Lower leg skin (tissue), 3 donors: Measurements from ENCODE around the gene PDK4.

Experiments
- POLR2A ChIP-seq, 2 donors: fragments of 450-650 bp; IDR thresholded peaks; one replicate each; pipeline ENCODE4 v1.6.1; 2016 to 2017; ENCODE audit warnings: antibody characterized with exemption in 2 of 2, mild to moderate bottlenecking in 1 of 2, moderate library complexity in 1 of 2
- TF ChIP-seq, protein P1 (sequence below), 3 donors: fragments of 450-650 bp; IDR thresholded peaks; one replicate each; pipeline ENCODE4 v1.5.1; 2016; ENCODE audit warnings: antibody characterized with exemption in 3 of 3, mild to moderate bottlenecking in 3 of 3, moderate library complexity in 2 of 3

DNA sequence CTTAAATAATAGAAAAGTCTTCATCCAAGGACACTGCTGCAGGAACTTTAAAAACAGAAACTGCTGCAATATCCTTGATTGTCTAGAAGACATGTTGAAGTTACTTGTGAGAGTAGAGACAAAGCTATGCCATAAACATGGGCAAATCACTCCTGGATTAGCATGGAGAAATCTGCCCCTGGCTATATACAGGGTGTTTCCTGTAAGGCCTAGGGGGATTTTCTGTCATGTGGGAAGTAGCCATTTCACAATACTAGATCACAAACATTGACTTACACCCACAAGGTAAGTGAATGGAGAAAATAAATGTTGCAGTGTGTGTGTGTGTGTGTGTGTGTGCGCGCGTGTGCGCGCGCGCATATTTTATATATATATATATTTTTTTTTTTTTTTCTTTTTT is 35.2 kb upstream of the PDK4 start:
- TF ChIP-seq, protein P1, sequence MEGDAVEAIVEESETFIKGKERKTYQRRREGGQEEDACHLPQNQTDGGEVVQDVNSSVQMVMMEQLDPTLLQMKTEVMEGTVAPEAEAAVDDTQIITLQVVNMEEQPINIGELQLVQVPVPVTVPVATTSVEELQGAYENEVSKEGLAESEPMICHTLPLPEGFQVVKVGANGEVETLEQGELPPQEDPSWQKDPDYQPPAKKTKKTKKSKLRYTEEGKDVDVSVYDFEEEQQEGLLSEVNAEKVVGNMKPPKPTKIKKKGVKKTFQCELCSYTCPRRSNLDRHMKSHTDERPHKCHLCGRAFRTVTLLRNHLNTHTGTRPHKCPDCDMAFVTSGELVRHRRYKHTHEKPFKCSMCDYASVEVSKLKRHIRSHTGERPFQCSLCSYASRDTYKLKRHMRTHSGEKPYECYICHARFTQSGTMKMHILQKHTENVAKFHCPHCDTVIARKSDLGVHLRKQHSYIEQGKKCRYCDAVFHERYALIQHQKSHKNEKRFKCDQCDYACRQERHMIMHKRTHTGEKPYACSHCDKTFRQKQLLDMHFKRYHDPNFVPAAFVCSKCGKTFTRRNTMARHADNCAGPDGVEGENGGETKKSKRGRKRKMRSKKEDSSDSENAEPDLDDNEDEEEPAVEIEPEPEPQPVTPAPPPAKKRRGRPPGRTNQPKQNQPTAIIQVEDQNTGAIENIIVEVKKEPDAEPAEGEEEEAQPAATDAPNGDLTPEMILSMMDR (IDR thresholded peaks at IDR 0.05), result no peak
- no peak for TF ChIP-seq POLR2A (IDR thresholded peaks at IDR 0.05)
